ENCODE data around the gene EPB41L1.

EPB41L1 gene

DNA sequence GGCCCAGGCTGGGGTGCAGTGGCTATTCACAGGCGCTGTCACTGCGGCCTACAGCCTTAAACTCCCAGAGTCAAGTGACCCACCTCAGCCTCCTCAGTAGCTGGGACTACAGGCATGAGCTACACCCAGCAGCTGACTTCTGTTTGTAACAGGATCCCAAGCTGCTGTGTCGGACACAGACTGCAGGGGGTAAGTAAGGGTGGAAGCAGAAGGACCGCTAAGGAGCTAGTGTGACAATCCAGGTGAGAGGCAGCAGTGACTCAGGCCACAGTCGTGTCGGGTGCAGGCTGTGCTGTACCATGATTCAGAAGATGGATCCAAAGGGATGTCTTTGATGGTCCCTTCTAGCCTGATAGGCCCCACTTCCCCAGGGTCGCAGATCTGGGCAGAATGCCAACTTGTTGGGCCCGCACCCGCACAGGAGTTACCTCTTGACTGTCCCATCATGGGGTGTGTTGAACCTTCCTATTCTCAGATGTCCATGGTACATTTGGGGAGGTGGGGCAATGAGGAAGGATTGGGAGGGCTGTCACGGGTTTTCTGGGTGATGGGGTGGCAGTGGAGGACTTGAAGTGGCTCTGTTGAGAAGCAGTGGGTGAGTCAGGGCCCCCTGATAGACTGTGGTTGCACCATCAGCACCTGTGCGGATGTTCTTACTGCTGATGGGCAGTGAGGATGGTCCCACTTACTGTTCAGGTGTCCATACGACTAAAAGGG, 107.0 kb downstream of the EPB41L1 start:
- Histone ChIP-seq H3K9me3 (ENCODE audit: control insufficient read depth, insufficient read depth, low read depth, low read length) (no peaks in the 10 kb centered on the region), H3K36me3 (ENCODE audit: control insufficient read depth, insufficient read depth, low read length) (peaks cover 8% of the 10 kb centered on the region), H3K27ac (ENCODE audit: low read depth, low read length) (no peak overlapping the region), H3K4me1 (ENCODE audit: control insufficient read depth, insufficient read depth, low read length) (peaks cover 11% of the 10 kb centered on the region), H3K9ac (ENCODE audit: low read length) (no peak overlapping the region), H3K4me3 (ENCODE audit: low read depth, low read length) (no peak overlapping the region), H3K27me3 (ENCODE audit: control insufficient read depth, insufficient read depth, low read length) (no peaks in the 10 kb centered on the region)

DNA sequence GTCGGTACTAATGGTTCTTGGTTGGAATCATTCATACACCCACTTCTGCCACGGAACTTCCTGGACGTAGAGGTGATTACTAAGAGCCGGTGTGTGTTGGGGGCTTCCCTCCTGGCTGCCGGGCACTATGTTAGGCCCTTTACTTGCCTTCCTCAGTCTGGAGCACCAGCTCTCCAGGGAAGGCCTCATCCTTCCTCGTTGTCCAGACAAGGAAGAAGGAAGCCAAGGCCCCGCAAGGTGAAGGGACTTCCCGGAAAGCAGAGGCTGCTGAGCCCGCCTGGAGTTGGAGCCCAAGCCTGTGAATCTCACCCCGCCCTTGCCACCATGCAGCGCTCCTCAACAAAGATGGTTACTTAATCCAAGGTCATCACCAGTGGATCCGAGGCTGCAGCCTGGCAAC, 107.9 kb downstream of the EPB41L1 start:
- Histone ChIP-seq H3K4me3 (ENCODE audit: low read depth, low read length) (no peak overlapping the region), H3K27ac (ENCODE audit: low read depth, low read length) (no peak overlapping the region), H3K4me1 (ENCODE audit: control insufficient read depth, insufficient read depth, low read length) (peaks cover 11% of the 10 kb centered on the region), H3K36me3 (ENCODE audit: control insufficient read depth, insufficient read depth, low read length) (no peaks in the 10 kb centered on the region), H3K9me3 (ENCODE audit: control insufficient read depth, insufficient read depth, low read depth, low read length) (no peaks in the 10 kb centered on the region), H3K9ac (ENCODE audit: low read length) (no peak overlapping the region), H3K27me3 (ENCODE audit: control insufficient read depth, insufficient read depth, low read length) (no peaks in the 10 kb centered on the region)

DNA sequence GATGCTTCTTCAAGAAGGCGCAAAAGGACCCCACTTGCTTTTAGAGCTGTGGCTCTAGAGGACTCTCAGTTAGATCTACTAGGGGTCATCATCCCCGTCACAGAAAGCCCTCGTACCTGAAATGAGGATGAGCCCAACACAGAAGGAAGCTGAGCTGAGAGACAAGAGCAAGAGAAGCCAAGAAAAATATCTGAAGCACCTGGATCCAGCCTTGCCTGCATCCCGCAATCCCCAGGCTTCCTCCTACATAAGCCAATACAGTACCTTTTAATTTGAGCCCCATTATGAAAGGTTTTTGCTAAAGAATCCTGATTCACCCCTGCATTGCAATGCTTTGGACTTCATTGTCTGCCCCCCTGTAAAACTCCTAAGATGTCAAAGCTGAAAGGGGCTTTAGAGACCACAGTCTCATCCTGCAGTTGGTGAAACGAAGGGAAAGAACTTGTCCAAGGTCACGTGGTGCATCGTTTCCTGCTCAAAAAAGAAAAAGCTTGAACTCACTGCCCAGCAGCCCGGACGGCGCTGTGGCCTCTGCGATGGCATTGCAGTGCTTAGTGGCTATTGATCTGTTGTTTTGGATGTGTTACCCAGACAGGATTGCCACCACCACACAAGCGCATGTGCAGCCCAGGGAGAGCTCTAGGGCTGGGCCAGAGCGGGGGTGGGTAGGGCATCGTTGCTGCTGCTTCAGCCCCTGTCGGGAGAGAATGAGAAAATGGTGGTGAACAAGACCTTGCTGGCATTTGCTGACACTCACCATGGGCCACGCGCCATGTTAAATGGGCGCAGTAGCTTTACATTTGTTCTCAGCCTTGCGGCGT, 110.1 kb downstream of the EPB41L1 start:
- peaks cover 4% of the 10 kb centered on the region for H3K4me1 ChIP-seq (ENCODE audit: control insufficient read depth, insufficient read depth, low read length)
- no peak overlapping the region for H3K27ac ChIP-seq (ENCODE audit: low read depth, low read length)
- H3K36me3 ChIP-seq (ENCODE audit: control insufficient read depth, insufficient read depth, low read length), result no peaks in the 10 kb centered on the region
- no peaks in the 10 kb centered on the region for H3K27me3 ChIP-seq (ENCODE audit: control insufficient read depth, insufficient read depth, low read length)
- no peak overlapping the region for H3K9ac ChIP-seq (ENCODE audit: low read length)
- H3K9me3 ChIP-seq (ENCODE audit: control insufficient read depth, insufficient read depth, low read depth, low read length), result no peaks in the 10 kb centered on the region
- H3K4me3 ChIP-seq (ENCODE audit: low read depth, low read length), result no peak overlapping the region

DNA sequence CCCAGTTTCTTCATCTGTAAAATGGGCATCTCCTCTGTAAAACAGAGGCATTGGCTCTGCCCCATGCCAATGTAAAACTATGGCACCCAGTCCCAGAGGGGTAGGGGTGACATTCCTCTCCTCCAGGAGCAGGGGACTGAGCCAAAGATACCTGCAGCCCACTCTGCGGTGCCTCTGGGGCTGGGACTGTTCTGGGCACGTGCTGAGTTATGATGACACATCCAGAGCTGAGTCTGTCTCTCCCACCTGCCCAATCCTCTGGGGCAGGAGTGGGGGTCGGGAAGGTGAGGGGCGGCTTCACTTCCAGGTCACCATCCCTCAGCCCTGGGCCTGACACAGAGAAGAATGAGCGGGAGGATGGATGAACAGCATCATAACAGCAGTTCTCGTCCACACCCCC, 111.6 kb downstream of the EPB41L1 start:
- no peak overlapping the region for H3K4me3 ChIP-seq (ENCODE audit: low read depth, low read length)
- H3K9me3 ChIP-seq (ENCODE audit: control insufficient read depth, insufficient read depth, low read depth, low read length), result no peaks in the 10 kb centered on the region
- peaks cover 3% of the 10 kb centered on the region; the same call in 1 of the 2 replicates for H3K4me1 ChIP-seq (ENCODE audit: control insufficient read depth, insufficient read depth, low read length)
- H3K27ac ChIP-seq (ENCODE audit: low read depth, low read length), result no peak overlapping the region
- H3K9ac ChIP-seq (ENCODE audit: low read length), result no peak overlapping the region
- H3K36me3 ChIP-seq (ENCODE audit: control insufficient read depth, insufficient read depth, low read length), result no peaks in the 10 kb centered on the region
- H3K27me3 ChIP-seq (ENCODE audit: control insufficient read depth, insufficient read depth, low read length), result no peaks in the 10 kb centered on the region

DNA sequence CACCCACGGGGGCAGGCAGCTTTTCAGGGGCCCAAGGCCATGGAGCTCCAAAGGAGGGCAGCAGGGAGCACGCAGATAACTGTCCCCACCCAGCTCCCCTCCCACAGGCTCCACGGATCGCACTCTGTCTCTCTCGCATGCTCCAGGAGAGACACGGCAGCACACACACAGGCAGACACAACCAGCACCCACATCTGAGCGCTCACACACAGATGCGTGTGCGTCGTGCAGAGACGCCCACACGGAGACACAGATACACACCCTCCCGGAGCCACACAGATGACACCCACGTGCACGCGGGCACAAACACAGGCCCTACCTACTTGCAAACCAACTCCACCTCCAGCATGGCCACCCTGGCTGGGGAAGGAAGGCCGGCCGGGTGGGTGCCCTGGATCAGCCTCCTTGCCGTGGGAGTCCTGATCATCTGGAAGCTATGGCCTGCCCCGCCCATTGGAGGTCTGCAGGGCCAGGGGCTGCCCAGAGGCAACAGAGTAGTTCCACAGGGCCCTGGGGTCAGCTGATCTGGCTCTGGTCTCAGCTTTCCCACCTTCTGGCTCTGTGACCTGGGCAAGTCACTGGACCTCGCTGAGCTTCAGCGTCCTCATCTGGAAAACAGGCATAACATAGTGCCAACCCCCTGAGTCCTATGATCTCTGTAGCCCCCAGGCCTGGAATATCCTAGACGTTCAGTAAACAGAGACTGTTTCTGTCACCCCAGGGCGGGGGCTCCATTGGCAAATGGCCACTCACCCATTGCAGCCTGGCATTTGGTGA, 113.3 kb downstream of the EPB41L1 start:
- Histone ChIP-seq H3K4me3 (ENCODE audit: low read depth, low read length) (no peak overlapping the region), H3K9ac (ENCODE audit: low read length) (no peak overlapping the region), H3K27me3 (ENCODE audit: control insufficient read depth, insufficient read depth, low read length) (no peaks in the 10 kb centered on the region), H3K36me3 (ENCODE audit: control insufficient read depth, insufficient read depth, low read length) (no peaks in the 10 kb centered on the region), H3K9me3 (ENCODE audit: control insufficient read depth, insufficient read depth, low read depth, low read length) (no peaks in the 10 kb centered on the region), H3K4me1 (ENCODE audit: control insufficient read depth, insufficient read depth, low read length) (peaks cover 10% of the 10 kb centered on the region; the same call in 1 of the 2 replicates), H3K27ac (ENCODE audit: low read depth, low read length) (no peak overlapping the region)

DNA sequence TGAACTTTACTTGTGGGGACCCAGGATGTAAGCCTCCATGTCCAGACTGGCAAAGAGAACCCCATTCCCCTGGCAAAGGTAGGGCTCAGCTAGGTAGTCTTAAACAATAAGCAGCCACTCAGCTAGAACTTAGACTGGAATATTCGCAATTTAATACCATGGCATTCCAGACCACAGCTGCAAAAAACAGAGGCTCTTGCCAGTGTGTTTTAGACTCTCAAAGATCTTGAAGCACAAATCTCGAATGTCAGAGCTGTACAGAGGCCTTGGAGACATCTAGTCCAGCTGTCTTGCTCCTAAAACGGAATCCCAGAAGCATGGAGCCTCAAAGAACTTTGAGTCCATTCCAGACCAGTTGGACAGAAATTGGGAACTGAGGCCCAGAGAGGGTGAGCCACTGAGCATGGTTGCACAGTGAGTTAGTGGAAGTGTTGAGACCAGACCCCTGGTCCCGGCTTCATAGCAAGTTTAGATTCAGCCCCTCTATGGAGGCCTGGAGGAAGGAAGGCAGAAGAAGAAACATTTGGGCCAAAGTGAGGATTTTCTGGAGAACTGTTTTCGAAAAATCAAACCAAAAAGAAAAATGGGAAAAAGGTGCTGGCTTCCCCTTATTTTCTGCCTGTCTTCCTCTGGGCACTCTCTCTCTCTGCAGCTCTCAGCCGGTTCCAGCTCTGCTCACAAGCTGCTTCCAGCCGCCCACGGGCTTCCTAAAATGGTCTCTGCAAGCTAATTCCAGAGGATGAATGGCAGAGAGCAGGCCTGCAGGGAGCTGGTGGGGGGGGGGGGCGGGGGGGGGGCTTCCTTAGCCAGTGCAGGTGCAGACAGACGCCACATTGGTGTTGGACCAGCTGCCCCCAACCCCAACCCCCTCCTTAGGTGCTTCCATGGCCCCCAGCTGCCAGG, 114.2 kb downstream of the EPB41L1 start:
- H3K9ac ChIP-seq (ENCODE audit: low read length), result no peak overlapping the region
- peaks cover 10% of the 10 kb centered on the region; the same call in 1 of the 2 replicates for H3K4me1 ChIP-seq (ENCODE audit: control insufficient read depth, insufficient read depth, low read length)
- H3K9me3 ChIP-seq (ENCODE audit: control insufficient read depth, insufficient read depth, low read depth, low read length), result no peaks in the 10 kb centered on the region
- H3K27me3 ChIP-seq (ENCODE audit: control insufficient read depth, insufficient read depth, low read length), result no peaks in the 10 kb centered on the region
- no peak overlapping the region for H3K27ac ChIP-seq (ENCODE audit: low read depth, low read length)
- H3K4me3 ChIP-seq (ENCODE audit: low read depth, low read length), result no peak overlapping the region
- no peaks in the 10 kb centered on the region for H3K36me3 ChIP-seq (ENCODE audit: control insufficient read depth, insufficient read depth, low read length)

DNA sequence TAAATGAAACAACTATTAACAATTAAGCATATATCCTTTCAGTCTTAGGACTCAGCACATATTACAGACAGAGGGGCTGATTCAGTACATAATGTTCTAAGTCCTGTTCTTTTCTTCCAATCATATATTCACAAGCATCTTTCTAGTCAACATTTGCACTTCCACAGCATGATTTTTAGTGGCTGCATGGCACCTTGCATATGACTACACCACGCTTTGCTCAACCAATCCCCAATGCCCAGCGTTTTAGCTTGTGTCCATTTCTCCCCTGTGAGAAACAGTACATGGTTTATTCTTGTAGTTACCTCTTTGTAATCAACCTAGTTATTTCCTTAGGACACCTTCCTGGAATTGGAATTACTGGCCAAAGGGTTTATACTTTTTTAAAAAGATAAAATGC, 115.0 kb downstream of the EPB41L1 start:
- H3K27me3 ChIP-seq (ENCODE audit: control insufficient read depth, insufficient read depth, low read length), result no peaks in the 10 kb centered on the region

DNA sequence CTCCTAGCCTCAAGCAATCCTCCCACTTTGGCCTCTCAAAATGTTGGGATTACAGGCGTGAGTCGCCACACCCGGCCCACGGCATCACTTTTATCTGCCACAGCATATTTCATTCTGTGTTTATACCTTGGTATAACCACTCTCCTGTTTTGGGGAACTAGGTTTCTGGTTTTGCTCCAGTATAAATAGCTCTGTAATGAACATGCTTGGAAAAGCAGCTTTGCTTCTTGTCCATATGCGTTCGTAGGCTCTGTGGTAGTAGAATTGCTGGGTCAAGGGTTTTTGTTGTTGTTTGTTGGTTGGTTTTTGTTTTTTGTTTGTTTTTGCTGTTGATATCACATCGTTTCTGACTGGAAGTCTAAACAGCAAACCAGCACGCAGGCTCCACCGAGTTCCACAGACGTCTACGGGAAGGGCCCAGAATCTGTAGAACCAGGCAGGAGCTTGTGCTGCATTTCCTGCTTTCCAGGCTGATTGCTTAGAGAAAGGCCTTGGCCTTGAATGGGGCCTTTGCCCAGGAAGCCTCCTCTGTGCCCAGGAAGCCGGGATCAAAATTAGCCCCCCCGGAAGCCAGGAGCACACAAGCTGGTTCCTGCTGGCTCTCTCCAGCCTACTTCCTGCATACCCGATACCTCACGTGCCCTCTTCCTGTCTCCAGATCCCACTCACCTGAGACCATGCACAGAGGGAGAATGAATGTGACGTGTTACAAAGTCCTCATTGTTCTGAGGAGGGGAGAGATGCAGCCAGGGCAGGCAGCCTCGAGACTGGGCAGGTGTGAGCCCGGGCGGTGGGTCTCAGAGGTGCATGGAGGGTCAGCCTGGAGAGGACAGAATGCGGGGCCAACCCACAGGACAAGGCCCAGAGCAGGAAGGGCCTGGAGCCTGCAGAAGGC, 116.5 kb downstream of the EPB41L1 start:
- Histone ChIP-seq H3K27me3 (ENCODE audit: control insufficient read depth, insufficient read depth, low read length) (no peaks in the 10 kb centered on the region), H3K4me1 (ENCODE audit: control insufficient read depth, insufficient read depth, low read length) (peaks cover 10% of the 10 kb centered on the region; the same call in 1 of the 2 replicates), H3K36me3 (ENCODE audit: control insufficient read depth, insufficient read depth, low read length) (no peaks in the 10 kb centered on the region), H3K9ac (ENCODE audit: low read length) (peak overlapping the region; percentile 26), H3K4me3 (ENCODE audit: low read depth, low read length) (no peak overlapping the region), H3K9me3 (ENCODE audit: control insufficient read depth, insufficient read depth, low read depth, low read length) (no peaks in the 10 kb centered on the region), H3K27ac (ENCODE audit: low read depth, low read length) (no peak overlapping the region)

More for the DNA sequence above, 115.0 kb downstream of the EPB41L1 start:
- H3K9me3 ChIP-seq (ENCODE audit: control insufficient read depth, insufficient read depth, low read depth, low read length), result no peaks in the 10 kb centered on the region
- H3K4me1 ChIP-seq (ENCODE audit: control insufficient read depth, insufficient read depth, low read length), result peaks cover 10% of the 10 kb centered on the region; the same call in 1 of the 2 replicates
- H3K9ac ChIP-seq (ENCODE audit: low read length), result no peak overlapping the region
- no peak overlapping the region for H3K4me3 ChIP-seq (ENCODE audit: low read depth, low read length)
- H3K27ac ChIP-seq (ENCODE audit: low read depth, low read length), result no peak overlapping the region
- no peaks in the 10 kb centered on the region for H3K36me3 ChIP-seq (ENCODE audit: control insufficient read depth, insufficient read depth, low read length)

DNA sequence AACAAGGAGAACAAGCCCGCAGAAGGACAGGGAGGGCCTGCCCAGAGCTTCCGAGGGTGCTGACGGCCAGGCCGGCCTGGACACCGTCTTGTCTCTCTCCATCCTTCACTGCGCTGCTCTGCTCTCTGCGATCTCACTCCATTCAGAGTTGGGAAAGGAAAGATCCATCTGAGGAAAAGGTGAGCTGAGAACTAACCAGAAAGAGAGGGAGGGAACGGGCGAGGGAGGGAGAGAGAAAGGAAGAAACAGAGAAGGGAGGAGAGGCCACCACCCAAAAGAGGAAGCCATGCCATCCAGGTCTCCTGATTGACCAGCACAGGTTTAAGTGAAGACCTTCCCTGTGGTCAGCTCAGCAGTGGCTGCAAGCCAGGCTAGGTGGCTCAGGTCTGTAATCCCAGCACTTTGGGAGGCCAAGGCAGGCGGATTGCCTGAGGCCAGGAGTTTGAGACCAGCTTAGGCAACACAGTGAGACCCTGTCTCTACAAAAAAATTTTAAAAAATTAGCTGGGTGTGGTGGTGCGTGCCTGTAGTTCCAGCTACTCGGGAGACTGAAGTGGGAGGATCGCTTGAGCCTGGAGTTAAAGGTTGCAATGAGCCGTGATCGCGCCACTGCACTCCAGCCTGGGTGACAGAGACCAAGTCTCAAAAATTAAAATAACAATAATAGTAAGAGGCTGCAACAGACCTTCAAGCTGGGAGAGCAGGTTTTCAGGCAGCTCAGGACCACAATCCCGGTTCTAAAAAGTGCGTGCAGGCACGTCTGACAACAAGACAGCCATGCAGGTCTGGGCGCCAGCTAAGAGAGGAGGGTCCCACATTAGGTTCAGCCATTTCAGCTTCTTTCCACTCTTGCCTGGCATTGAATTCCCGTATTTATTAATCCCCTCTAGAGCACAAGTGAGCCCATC, 117.4 kb downstream of the EPB41L1 start:
- Histone ChIP-seq H3K9ac (ENCODE audit: low read length) (peak overlapping the region; percentile 26), H3K27ac (ENCODE audit: low read depth, low read length) (no peak overlapping the region), H3K36me3 (ENCODE audit: control insufficient read depth, insufficient read depth, low read length) (no peaks in the 10 kb centered on the region), H3K9me3 (ENCODE audit: control insufficient read depth, insufficient read depth, low read depth, low read length) (no peaks in the 10 kb centered on the region), H3K4me3 (ENCODE audit: low read depth, low read length) (no peak overlapping the region), H3K27me3 (ENCODE audit: control insufficient read depth, insufficient read depth, low read length) (no peaks in the 10 kb centered on the region), H3K4me1 (ENCODE audit: control insufficient read depth, insufficient read depth, low read length) (peaks cover 10% of the 10 kb centered on the region; the same call in 1 of the 2 replicates)
